HuH-7.5 (cell line): ENCODE results near the gene CAMSAP3.

Experiments
- DNase-seq: peaks from one replicate; pipeline ENCODE4 v3.0.0; 2011; ENCODE audit warnings: low spot score

CAMSAP3 gene

GRCh38 chr19:7614859-7615741 lies 19.4 kb downstream of the CAMSAP3 start:
- DNase-seq, result no peak

DNA sequence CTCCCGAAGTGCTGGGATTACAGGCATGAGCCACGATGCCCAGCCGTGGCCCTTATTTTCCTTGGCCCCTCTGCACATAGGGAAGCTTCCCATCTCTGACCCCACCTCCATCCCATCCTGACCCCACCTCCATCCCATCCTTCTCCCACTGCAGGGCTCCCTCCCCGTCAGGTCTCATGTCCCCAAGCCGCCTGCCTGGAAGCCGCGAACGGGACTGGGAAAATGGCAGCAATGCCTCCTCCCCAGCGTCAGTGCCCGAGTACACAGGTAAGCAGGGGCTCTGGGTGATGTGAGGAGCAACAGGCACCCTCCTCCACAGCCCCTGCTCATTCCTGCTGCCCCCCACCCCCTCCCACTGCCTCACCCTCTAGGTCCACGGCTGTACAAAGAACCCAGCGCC lies 21.5 kb downstream of the CAMSAP3 start:
- DNase-seq, result no peak

- DNase-seq, result no peak
Measured at GRCh38 chr19:7617735-7618134, 22.1 kb downstream of the CAMSAP3 start.

GRCh38 chr19:7618348-7618747 lies 22.7 kb downstream of the CAMSAP3 start:
- peak; percentile 51 for DNase-seq

- DNase-seq, result no peak
Measured at GRCh38 chr19:7618771-7619510, 23.3 kb downstream of the CAMSAP3 start.

DNA sequence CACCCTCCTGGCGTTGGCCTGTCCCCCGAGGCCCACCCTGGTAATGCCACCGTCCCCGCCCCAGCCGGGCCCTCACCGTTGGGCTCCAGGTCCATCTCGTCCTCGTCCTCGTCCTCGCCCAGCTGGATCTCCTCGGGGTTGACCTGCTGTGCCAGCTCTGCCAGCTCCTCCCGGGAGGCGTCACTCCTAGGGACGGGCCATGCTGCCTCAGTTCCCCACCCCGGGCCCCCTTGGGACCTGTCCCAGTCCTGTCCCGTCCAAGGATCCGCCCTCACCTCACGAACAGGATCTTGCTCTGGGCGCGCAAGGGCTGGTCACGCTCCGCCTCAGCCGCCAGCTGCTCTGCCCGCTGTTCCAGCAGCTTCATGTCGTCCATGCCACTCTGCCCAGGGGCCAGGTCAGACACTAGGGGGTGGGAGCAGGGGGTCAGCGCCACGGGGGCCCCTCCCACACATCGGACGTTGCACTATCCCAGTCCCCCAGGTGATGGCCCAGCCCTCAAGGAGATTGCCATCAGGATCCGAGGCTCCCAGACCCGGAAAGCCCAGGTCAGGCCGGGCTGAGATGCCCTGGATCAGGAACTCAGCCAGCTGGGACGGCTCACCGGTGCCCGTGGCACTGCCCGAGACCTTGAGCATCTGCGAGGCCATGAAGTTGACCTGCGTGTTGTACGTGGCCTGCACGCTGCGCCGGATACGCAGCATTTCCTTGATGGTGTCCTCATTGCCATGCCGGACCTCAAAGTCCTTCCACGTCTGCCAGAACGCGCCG lies 24.2 kb downstream of the CAMSAP3 start:
- DNase-seq, result no peak

DNA sequence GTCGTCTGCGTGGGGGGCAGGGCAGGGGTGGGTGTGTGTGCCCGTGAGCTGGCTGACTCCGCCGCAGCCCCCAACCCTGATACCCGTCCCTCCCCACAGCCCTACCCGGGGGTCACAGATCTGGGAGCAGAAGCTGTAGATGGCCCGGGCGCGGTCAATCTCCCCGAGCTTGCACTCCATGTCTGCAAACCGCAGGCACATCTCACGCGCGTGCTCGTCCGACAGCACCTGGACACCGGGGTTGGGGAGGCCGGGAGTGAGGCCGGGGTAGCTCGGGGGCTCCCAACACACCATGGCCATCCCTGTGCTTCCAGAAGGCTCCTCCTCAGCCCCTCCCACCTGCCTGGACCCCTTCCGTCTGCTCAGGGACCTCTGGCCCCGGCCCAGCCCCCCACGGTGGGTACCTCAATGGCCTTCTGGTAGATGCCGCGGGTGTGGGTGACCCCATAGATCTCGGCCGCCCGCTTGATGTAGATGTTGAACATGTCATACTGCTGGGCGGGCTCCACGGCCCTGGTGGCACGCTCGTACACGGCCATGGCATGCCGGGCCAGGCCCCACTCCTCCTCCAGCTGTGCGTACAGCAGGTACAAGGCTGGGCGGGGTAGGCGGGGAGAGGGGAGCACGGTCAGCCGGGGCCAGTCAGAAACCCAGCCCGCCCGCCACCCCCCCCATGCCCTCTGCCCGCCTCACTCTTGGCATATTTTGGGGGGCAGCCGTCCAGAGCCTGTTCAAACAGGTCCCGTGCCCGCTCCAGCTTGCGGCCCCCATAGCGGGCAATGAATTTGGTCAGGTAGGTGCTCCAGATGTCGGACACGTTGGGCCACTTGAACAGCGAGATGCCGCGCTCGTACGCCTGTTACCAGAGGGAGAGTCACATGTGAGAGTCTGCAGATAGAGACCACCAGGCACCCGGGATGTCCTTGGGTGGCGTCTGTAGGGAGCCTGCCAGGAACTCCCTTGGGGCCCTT lies 25.1 kb downstream of the CAMSAP3 start:
- no peak for DNase-seq

GRCh38 chr19:7622933-7623685 lies 27.4 kb downstream of the CAMSAP3 start:
- no peak for DNase-seq

DNA sequence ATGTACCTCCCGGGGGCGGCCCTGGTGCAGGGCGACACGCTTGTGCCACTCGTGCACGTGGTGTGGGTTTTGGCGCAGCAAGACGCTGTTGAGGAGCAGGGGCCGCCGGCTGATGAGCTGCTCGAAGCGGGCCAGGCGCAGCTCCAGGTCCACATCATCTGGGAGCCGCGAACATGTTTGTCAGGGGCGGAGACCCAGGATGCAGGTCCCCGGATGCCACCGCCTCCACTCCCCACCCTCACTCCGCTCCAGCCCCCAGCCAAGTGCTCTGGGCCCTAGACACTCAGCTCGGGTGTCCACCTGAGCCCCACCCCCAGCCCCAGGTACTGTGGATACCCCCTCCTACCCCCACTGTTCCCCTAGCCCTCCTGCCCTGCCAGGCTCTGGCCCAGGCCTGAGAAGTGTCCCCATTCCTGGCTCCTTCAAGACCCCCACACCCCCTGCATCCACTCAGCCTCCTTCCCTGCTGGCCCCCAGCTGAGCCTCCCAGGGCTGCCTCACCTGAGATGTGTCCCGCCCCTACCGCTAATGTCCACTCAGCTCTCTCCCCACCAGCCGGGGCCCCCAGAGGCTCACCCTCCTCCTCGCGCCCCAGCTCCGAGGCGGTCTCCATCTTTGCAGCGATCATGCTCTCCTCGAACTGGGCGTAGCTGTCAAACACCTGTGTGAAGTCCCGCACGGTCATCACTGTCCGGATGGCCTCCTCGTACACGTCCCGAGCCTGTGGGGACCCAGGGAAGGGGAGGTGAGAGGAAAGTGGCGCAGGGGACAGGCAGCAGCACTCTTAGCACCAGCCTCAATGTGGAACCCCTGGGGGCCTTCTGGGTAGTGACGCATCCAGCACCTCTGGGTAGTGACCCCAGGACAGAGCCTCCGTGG lies 28.3 kb downstream of the CAMSAP3 start:
- no peak for DNase-seq

- DNase-seq, result no peak
Measured at GRCh38 chr19:7624810-7625209, 29.1 kb downstream of the CAMSAP3 start.

DNA sequence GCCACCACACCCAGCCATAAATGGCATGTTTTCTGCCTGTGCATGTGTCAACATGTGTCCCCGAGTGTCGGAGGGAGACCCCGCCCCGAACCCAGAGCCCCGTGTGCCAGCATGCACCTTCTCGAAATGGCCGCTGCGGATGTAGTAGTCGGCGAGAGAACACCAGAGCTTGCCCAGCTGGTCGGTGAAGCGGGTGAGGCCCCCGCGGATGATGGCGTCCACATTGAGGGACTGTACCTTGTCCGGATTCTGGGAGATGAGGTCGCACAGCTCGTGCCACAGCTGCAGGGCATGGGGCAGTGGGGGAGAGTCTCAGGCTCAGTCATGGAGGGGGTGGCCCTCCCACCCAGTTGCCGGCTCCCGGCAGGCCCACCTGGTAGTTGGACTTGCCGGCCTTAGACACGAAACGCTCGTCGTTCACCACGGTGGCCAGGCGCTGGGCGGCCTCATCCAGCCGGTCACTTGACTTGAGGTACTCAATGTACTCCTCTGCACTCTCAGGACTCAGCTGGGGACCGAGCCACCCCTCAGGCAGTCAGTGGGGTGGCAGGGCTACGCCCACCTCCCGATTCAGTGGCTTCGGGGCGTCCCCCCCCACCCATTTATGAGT lies 30.2 kb downstream of the CAMSAP3 start:
- no peak for DNase-seq

DNA sequence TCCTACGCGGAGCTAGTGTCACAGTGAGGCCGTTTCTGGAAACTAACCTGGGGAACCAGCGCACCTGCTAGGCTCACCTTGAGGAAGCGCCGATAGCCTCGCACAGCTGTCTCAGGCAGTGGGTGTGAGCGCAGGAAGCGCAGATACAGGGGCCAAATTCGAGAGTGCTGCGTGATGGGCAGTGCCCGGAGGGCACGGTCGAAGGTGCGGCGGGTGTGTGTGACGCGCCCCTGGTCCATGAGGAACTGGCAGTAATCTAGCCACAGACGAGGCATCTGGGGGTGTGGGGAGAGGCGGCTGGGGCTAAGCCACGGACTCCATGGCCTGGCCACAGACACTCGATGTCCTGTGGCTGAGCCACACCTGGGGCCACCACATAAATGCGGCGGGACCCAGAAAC lies 31.5 kb downstream of the CAMSAP3 start:
- DNase-seq, result no peak

DNA sequence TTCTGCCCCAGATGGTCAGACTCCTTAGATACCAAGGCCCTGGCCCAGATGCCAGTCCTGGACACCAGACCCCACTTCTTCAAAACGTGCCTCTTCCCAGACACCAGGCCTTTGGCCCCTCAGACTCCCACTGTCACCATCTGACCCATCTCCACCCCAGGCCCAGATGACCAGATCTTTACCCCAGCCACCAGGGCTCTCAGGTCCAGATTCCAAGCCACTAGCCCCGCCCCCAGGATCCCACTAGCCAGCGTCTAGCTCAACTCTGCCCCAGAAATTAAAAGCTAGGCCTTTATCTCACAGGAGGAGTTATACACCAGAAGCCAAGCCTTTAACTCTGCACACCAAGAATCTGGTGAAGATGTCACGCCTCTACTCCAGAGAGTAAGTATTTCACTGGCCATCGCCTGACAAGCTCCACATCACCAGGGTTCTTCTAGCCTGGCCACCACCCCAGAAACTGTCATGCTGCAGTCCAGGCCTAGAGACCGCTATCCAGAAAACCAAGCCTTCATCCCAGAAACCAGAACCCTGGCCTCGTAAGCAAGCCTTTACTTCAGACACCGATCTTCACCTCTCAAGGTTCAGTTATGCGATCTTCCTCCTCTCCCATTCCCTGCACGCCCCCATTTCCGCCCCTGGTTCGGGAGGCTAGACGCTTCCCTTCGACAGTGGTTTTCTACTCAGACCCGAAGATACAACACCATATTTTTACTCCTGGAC lies 33.1 kb downstream of the CAMSAP3 start:
- no peak for DNase-seq

DNA sequence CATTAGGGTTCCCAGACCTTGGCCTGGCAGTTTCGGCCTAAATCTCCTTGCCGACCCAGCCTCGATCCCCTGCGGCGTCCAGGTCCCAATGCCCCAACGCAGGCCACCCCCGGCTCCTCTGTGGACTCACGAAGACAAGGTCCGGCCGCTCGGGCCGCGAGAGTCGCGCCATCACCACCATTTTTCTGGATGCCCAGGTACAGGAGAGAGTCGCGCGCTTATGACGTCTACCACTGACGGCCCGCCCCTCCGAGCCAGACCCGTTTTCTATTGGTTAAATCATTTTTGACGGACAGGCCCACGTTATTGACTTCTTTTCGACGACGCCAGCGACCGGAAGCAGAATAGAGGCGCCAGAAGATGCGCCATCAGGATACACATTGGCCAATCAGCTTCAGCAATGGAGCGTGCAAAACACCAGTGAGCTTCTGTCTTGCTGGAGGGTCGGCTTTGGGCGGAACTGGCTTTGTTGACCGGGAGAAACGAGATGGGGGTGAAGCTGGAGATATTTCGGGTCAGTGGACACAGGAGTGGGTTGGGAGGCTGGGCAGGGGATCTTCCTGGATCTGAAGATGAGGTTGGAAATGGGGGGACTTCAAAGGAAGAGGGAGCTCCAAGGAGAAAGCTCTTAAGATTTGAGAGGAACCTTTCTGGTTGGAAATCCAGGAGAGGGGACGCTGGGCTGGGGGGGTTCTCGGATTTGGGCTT lies 33.8 kb downstream of the CAMSAP3 start, which contains the start of the genes PET100 and XAB2:
TSS of gene PET100 (plus strand) at position 447 of the 708 bp plus-strand sequence. CDS start at position 488, 41 bp downstream.
TSS of gene XAB2 (minus strand) at position 199 of the 708 bp plus-strand sequence. CDS start at position 181, 18 bp downstream.
- peak; percentile 100 for DNase-seq

DNA sequence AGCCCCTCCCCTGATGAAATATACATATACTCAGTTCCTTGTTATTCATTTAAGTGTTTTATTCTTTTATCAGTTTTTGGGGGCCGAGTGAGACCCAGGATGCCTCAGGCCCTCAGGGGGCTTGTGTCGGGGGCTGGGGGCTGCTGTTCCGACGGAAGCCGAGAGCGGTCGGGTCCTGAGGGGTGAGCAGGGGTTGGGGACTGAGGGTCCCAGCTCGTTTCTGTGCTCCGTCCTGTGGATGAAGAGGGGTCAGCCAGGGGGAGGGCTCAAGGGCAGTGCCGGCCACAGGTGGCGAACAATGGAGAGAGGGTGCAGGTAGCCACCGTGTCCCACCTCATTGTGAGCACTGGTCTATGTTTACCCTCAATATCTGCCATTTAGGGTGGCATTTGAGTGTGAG lies 35.9 kb downstream of the CAMSAP3 start:
- DNase-seq, result no peak

DNA sequence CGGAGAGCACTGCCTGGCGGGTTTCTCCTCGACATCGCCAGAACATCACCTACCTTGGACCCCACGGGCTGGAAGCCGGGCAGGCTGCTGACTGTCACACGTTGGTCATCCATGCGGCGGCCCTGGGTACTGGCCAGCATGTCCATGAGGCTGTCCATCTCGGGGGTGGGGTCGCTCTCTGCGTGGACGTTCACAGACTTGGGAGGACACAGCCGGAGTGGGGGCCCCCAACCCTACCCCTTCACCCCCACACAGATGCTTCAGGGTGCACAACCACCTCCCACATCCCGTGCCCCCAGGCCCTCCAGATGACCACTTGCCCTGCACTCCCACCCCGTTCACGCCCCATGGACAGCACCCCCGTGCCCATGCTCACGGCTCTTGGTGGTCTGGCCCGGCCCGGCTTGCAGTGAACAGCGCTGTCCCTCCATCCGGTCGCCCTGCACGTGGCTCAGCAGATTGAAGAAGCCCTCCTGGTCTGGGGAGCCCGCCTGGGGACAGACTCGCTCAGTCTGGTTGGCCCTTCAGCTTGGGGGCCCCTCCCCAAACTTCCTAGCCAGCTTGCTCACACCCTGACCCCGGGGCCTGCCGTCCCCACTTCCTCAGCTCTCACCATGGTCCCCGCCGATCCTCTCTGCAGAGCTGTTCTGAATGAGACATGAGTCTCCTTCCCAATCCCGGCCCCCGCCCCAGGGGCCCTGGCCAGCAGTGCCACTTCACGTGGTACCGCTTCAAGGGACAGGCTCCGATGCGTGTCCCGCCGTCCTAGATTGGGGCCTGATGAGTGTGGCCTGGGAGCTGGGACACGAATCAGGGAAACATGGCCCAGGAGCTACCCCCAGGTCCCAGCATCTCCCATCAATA lies 36.9 kb downstream of the CAMSAP3 start:
- no peak for DNase-seq

GRCh38 chr19:7633698-7634097 lies 38.0 kb downstream of the CAMSAP3 start, which contains the start of gene PCP2:
TSS of gene PCP2 (minus strand) at chr19:7633719. CDS start at chr19:7633457, 262 bp downstream.
- DNase-seq, result no peak
